C4-2B (cell line): ENCODE measurements around the gene DNAJC27.

Experiments used
- CTCF ChIP-seq: fragments of 450-650 bp; conservative IDR thresholded peaks from 2 replicates; pipeline ENCODE4 v1.5.1; 2017; ENCODE audit warnings: mild to moderate bottlenecking
- ZFX ChIP-seq: fragments of 450-650 bp; IDR thresholded peaks from 2 replicates; pipeline ENCODE4 v1.6.1; 2017

- TF ChIP-seq CTCF (no peak), ZFX (no peak)
Observed at GRCh38 chr2:24924732-24925131, 47.0 kb downstream of the DNAJC27 start.
